HepG2 (cell line): ENCODE results near the gene CCNI2. TPM values are rescaled to one million over a fixed set of nuclear protein-coding genes. Genes with fewer than 3 reads are reported as not detected.

ENCODE experiments used
- ATF7 ChIP-seq, 2 experiments: fragments of 450-650 bp in 1 of 2; sonication (generic) in 1 of 2; formaldehyde crosslinking in 1 of 2; IDR thresholded peaks; 2 replicates each; pipeline versions ENCODE4 v1.4.0 to v1.6.1; 2016 to 2020; ENCODE audit warnings: antibody characterized with exemption in 1 of 2, mild to moderate bottlenecking in 1 of 2, missing genetic modification reagents in 1 of 2
- CHCHD3 ChIP-seq: sonication (generic); formaldehyde crosslinking; IDR thresholded peaks from 2 replicates; pipeline ENCODE4 v1.8.0; 2022; ENCODE audit warnings: mild to moderate bottlenecking, missing genetic modification reagents, moderate library complexity
- KDM5B ChIP-seq: sonication (generic); formaldehyde crosslinking; IDR thresholded peaks from 2 replicates; pipeline ENCODE4 v1.4.0; 2020; ENCODE audit warnings: missing genetic modification reagents, mild to moderate bottlenecking, borderline replicate concordance
- KMT2B ChIP-seq: IDR thresholded peaks from 2 replicates; pipeline ENCODE4 v1.6.1; 2016; ENCODE audit warnings: missing genetic modification reagents, missing compliant biosample characterization
- MXD4 ChIP-seq: IDR thresholded peaks from 2 replicates; pipeline ENCODE4 v1.6.1; 2016; ENCODE audit warnings: mild to moderate bottlenecking, missing biosample characterization, missing genetic modification reagents
- SP4 ChIP-seq: sonication (generic); formaldehyde crosslinking; IDR thresholded peaks from 2 replicates; pipeline ENCODE4 v1.8.1; 2023; ENCODE audit warnings: mild to moderate bottlenecking, missing genetic modification reagents
- SPEN ChIP-seq: sonication (generic); formaldehyde crosslinking; IDR thresholded peaks from 2 replicates; pipeline ENCODE4 v1.5.1; 2020; ENCODE audit warnings: low read depth, mild to moderate bottlenecking, missing genetic modification reagents
- ZFP37 ChIP-seq: sonication (generic); formaldehyde crosslinking; IDR thresholded peaks from 2 replicates; pipeline ENCODE4 v1.4.0; 2020; ENCODE audit warnings: missing genetic modification reagents, borderline replicate concordance
- ZFX ChIP-seq: sonication (generic); formaldehyde crosslinking; IDR thresholded peaks from 2 replicates; pipeline ENCODE4 v1.4.0; 2020; ENCODE audit warnings: mild to moderate bottlenecking, low read depth, missing genetic modification reagents, moderate library complexity
- ZNF121 ChIP-seq: sonication (generic); formaldehyde crosslinking; IDR thresholded peaks from 2 replicates; pipeline ENCODE4 v1.5.0; 2020; ENCODE audit warnings: mild to moderate bottlenecking, missing genetic modification reagents
- ZNF232 ChIP-seq: sonication (generic); formaldehyde crosslinking; IDR thresholded peaks from 2 replicates; pipeline ENCODE4 v1.4.0; 2020; ENCODE audit warnings: missing genetic modification reagents, borderline replicate concordance
- ZNF317 ChIP-seq: sonication (generic); formaldehyde crosslinking; IDR thresholded peaks from 2 replicates; pipeline ENCODE4 v1.5.0; 2020; ENCODE audit warnings: mild to moderate bottlenecking, missing genetic modification reagents
- ZNF33B ChIP-seq: sonication (generic); formaldehyde crosslinking; IDR thresholded peaks from 2 replicates; pipeline ENCODE4 v1.5.1; 2020; ENCODE audit warnings: mild to moderate bottlenecking, missing genetic modification reagents
- ZNF543 ChIP-seq: sonication (generic); formaldehyde crosslinking; IDR thresholded peaks from 2 replicates; pipeline ENCODE4 v1.4.0; 2020; ENCODE audit warnings: mild to moderate bottlenecking, missing genetic modification reagents
- ZNF790 ChIP-seq: sonication (generic); formaldehyde crosslinking; IDR thresholded peaks from 2 replicates; pipeline ENCODE4 v1.8.0; 2022; ENCODE audit warnings: missing genetic modification reagents, mild to moderate bottlenecking, borderline replicate concordance
- polyA plus RNA-seq, 8 experiments: library from polyadenylated mRNA; depleted of rRNA in 3 of 8; stranded (reverse) in 7 of 8; unstranded in 1 of 8; fragments of >200 nt; fragmentation: Illumina TruSeq in 4 of 8; extraction: Trizol in 4 of 8; gene quantifications; 2 replicates each; pipeline versions ENCODE4 v1.2.1 to v1.2.3, GENCODE V29; 2011 to 2016; ENCODE audit warnings: low read depth in 4 of 8, missing spikeins in 1 of 8, mixed read lengths in 1 of 8; ENCODE audit not compliant: insufficient read depth in 1 of 8
- total RNA-seq, 5 experiments: library from RNA; depleted of rRNA; stranded (reverse); fragments of >200 nt; fragmentation: Illumina TruSeq; extraction: Trizol; gene quantifications; 2 replicates each; pipeline ENCODE4 v1.2.3, GENCODE V29; 2016; ENCODE audit warnings: low read depth in 1 of 5
- TF ChIP-seq, protein P1 (sequence below): sonication (generic); formaldehyde crosslinking; IDR thresholded peaks from 2 replicates; pipeline ENCODE4 v1.8.1; 2023; ENCODE audit warnings: mild to moderate bottlenecking, missing genetic modification reagents
- TF ChIP-seq, protein P2 (sequence below): sonication (generic); formaldehyde crosslinking; IDR thresholded peaks from 2 replicates; pipeline ENCODE4 v1.5.1; 2020; ENCODE audit warnings: mild to moderate bottlenecking, missing genetic modification reagents
- TF ChIP-seq, protein P3 (sequence below), 2 experiments: sonication (generic) in 1 of 2; formaldehyde crosslinking in 1 of 2; IDR thresholded peaks; 2 replicates each; pipeline versions ENCODE4 v1.4.0 to v1.6.1; 2018 to 2020; ENCODE audit warnings: missing genetic modification reagents in 2 of 2, borderline replicate concordance in 1 of 2, low read depth in 1 of 2, mild to moderate bottlenecking in 1 of 2, missing biosample characterization in 1 of 2
- TF ChIP-seq, protein P4 (sequence below): sonication (generic); formaldehyde crosslinking; IDR thresholded peaks from 2 replicates; pipeline ENCODE4 v1.4.0; 2020; ENCODE audit warnings: missing genetic modification reagents

CCNI2 gene
- total and polyA plus RNA-seq, 2 of the 13 experiments (the other 11 are each of a cell fraction or from before 2014, with no cell fraction given) = not detected

DNA sequence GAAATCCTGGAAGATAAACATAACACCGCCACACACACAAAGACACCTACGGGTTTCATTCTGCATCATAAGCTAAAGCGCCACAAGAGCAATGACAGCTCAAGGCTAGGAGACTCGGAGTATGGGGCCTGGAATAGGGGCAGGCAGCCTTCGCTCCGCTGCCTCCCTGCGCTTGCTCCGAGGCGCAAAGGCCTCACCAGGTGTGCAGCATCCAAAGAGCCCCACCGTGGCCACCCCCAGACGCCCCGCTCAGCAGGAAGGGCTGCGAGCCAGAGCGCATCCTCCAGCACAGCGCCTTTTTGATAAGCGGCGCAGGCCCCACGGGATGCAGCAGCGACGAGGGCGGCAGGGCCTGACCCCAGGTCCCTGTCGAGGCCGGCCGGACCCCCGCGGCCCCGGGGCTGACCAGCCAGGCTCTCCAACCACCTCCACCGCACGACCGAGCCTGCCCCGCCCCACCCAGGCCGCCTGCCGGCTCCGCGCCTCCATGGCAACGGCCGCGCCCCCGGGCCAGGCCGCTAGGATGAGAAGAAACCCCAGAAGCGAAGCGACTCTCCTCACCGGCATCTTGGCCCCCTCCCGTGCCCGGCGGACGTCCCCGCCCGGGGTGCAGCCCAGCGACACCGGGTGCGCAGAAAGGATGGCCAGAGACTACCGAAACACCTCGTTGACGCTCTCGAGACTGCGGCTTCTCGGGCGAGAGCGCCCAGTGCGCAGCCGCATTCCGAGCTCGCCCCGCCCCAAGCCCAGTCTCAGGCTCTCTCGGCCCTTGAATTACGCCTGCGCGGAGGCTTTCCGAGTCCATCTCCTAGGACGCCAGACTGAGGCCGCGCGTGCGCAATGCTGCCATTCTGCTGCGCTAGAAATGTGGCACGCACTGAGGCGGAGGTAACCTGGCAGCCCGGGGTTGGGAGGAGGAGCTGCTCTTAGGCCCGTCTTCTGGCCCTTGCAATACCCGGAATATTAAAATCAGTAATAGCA lies 10.1 kb upstream of the CCNI2 start, which contains the start of gene KIF3A (continued):
- TF ChIP-seq, protein P1, sequence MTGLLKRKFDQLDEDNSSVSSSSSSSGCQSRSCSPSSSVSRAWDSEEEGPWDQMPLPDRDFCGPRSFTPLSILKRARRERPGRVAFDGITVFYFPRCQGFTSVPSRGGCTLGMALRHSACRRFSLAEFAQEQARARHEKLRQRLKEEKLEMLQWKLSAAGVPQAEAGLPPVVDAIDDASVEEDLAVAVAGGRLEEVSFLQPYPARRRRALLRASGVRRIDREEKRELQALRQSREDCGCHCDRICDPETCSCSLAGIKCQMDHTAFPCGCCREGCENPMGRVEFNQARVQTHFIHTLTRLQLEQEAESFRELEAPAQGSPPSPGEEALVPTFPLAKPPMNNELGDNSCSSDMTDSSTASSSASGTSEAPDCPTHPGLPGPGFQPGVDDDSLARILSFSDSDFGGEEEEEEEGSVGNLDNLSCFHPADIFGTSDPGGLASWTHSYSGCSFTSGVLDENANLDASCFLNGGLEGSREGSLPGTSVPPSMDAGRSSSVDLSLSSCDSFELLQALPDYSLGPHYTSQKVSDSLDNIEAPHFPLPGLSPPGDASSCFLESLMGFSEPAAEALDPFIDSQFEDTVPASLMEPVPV (CRISPR knock-in tag) = peak; percentile 36; the same call in 1 of the 2 replicates
- TF ChIP-seq MXD4 (CRISPR knock-in tag) (peak; percentile 69; the same call in 1 of the 2 replicates), SP4 (CRISPR knock-in tag) (peak; percentile 47; the same call in 1 of the 2 replicates), SPEN (CRISPR knock-in tag) (peak; percentile 76), ZNF33B (CRISPR knock-in tag) (no peak), KMT2B (CRISPR knock-in tag) (peak; percentile 27; the same call in 1 of the 2 replicates), ZNF317 (no peak), ZNF232 (CRISPR knock-in tag) (peak; percentile 71; the same call in 1 of the 2 replicates), ATF7 (IDR thresholded peaks at IDR 0.05) (no peak), ATF7 (CRISPR knock-in tag; IDR thresholded peaks at IDR 0.05) (0 out of 2 replicates have a peak, but pooled peaks have one; percentile 23), CHCHD3 (CRISPR knock-in tag) (peak; percentile 65; the same call in 1 of the 2 replicates), ZNF121 (no peak), ZNF790 (CRISPR knock-in tag) (no peak), KDM5B (CRISPR knock-in tag) (peak; percentile 90), ZFX (peak; percentile 92), ZFP37 (CRISPR knock-in tag) (no peak), ZNF543 (no peak)
- TF ChIP-seq, protein P2, sequence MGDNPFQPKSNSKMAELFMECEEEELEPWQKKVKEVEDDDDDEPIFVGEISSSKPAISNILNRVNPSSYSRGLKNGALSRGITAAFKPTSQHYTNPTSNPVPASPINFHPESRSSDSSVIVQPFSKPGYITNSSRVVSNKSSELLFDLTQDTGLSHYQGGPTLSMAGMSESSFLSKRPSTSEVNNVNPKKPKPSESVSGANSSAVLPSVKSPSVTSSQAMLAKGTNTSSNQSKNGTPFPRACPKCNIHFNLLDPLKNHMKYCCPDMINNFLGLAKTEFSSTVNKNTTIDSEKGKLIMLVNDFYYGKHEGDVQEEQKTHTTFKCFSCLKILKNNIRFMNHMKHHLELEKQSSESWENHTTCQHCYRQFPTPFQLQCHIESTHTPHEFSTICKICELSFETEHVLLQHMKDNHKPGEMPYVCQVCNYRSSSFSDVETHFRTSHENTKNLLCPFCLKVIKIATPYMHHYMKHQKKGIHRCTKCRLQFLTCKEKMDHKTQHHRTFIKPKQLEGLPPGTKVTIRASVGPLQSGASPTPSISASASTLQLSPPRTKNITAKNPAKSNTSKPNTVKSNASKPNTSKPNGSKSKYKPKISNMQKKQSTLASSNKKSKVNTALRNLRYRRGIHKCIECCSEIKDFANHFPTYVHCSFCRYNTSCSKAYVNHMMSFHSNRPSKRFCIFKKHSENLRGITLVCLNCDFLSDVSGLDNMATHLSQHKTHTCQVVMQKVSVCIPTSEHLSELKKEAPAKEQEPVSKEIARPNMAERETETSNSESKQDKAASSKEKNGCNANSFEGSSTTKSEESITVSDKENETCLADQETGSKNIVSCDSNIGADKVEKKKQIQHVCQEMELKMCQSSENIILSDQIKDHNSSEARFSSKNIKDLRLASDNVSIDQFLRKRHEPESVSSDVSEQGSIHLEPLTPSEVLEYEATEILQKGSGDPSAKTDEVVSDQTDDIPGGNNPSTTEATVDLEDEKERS (CRISPR knock-in tag) = no peak
- TF ChIP-seq, protein P3, sequence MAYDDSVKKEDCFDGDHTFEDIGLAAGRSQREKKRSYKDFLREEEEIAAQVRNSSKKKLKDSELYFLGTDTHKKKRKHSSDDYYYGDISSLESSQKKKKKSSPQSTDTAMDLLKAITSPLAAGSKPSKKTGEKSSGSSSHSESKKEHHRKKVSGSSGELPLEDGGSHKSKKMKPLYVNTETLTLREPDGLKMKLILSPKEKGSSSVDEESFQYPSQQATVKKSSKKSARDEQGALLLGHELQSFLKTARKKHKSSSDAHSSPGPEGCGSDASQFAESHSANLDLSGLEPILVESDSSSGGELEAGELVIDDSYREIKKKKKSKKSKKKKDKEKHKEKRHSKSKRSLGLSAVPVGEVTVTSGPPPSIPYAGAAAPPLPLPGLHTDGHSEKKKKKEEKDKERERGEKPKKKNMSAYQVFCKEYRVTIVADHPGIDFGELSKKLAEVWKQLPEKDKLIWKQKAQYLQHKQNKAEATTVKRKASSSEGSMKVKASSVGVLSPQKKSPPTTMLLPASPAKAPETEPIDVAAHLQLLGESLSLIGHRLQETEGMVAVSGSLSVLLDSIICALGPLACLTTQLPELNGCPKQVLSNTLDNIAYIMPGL (CRISPR knock-in tag; IDR thresholded peaks at IDR 0.05; ENCODE audit: borderline replicate concordance in 1 of 2, low read depth in 1 of 2) = peak in 1 of 2 experiments; percentile 61; a peak in 1 of 4 replicates
- TF ChIP-seq, protein P4, sequence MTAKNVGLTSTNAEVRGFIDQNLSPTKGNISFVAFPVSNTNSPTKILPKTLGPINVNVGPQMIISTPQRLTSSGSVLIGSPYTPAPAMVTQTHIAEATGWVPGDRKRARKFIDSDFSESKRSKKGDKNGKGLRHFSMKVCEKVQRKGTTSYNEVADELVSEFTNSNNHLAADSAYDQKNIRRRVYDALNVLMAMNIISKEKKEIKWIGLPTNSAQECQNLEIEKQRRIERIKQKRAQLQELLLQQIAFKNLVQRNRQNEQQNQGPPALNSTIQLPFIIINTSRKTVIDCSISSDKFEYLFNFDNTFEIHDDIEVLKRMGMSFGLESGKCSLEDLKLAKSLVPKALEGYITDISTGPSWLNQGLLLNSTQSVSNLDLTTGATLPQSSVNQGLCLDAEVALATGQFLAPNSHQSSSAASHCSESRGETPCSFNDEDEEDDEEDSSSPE (CRISPR knock-in tag) = peak; percentile 46; the same call in 1 of the 2 replicates
